Measurements from ENCODE around the gene GRID1. TPM values are rescaled to one million over a fixed set of nuclear protein-coding genes. Genes with fewer than 3 reads are reported as not detected.

GRID1 gene
- polyA plus RNA-seq, 1 experiment: 0.49 TPM

DNA sequence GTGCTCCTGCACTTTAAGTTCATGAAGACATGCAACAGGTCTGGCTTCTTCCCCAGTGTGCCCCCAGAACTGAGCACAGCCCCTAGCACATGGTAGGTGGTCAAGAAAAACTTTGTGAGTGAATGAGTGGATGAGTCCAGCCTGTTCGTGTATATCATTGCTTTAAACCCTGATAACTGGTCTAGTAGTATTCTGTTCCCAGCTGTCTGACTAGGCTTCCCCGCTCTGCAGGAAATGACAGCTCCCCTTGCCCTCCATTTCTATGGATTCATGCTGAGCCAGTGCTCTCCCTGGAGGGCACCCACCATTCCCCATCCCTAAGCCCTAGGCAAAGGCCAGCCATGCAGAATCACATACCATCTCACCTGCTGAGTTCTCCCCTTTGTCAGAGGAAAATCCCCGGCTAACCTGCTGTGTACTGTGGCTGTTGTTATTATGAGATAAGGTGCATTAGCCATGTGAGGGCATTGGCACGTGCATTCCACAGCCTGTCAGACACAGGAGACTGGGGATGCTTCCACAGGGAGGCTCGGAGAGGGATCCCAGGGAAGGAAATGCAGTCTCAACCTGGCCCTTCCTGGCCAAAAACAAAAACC lies 698.9 kb downstream of the GRID1 start:
- DNase-seq (ENCODE audit: low read depth): no peak
- TF ChIP-seq, protein P1, sequence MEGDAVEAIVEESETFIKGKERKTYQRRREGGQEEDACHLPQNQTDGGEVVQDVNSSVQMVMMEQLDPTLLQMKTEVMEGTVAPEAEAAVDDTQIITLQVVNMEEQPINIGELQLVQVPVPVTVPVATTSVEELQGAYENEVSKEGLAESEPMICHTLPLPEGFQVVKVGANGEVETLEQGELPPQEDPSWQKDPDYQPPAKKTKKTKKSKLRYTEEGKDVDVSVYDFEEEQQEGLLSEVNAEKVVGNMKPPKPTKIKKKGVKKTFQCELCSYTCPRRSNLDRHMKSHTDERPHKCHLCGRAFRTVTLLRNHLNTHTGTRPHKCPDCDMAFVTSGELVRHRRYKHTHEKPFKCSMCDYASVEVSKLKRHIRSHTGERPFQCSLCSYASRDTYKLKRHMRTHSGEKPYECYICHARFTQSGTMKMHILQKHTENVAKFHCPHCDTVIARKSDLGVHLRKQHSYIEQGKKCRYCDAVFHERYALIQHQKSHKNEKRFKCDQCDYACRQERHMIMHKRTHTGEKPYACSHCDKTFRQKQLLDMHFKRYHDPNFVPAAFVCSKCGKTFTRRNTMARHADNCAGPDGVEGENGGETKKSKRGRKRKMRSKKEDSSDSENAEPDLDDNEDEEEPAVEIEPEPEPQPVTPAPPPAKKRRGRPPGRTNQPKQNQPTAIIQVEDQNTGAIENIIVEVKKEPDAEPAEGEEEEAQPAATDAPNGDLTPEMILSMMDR (IDR thresholded peaks at IDR 0.05; ENCODE audit: insufficient read depth, low read depth, low read length): no peak
- POLR2A ChIA-PET: no interaction called here
- H3K27me3 ChIP-seq (ENCODE audit: control insufficient read depth, insufficient read depth, low read length): no peaks in the 10 kb centered on the region
- no peaks in the 10 kb centered on the region for H3K36me3 ChIP-seq (ENCODE audit: control insufficient read depth, insufficient read depth, low read length)
- H3K4me3 ChIP-seq (ENCODE audit: low read depth, low read length): no peak overlapping the region
- CTCF ChIA-PET: interaction anchor here (0.6 kb wide), 1 partner anchor 510 kb away, joined by 3 read pairs; no protein-coding TSS in a partner anchor

DNA sequence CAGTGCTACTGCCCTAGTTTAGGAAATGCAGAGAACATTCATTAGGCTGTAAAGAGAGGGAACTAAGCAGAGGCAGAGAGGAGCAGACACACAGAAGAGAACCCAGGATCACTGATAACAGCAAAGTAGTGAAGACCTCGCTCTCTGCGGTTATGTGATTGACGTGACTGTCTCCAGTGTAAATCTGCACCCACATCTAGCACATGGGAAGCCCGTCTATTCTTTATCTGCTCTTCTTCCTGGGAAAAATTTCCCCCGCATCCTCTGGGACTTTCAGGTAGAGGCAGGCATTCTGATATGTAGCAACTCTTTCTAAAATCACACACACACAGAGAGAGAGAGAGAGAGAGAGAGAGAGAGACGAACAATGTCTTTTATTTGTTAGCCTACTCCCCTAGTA lies 699.6 kb downstream of the GRID1 start:
- Histone ChIP-seq H3K27me3 (ENCODE audit: control insufficient read depth, insufficient read depth, low read length) (no peaks in the 10 kb centered on the region), H3K36me3 (ENCODE audit: control insufficient read depth, insufficient read depth, low read length) (no peaks in the 10 kb centered on the region), H3K4me3 (ENCODE audit: low read depth, low read length) (no peak overlapping the region)
- TF ChIP-seq, protein P1 (IDR thresholded peaks at IDR 0.05; ENCODE audit: insufficient read depth, low read depth, low read length): no peak
- CTCF ChIA-PET: no interaction called here
- no peak for DNase-seq (ENCODE audit: low read depth)
- POLR2A ChIA-PET: no interaction called here

DNA sequence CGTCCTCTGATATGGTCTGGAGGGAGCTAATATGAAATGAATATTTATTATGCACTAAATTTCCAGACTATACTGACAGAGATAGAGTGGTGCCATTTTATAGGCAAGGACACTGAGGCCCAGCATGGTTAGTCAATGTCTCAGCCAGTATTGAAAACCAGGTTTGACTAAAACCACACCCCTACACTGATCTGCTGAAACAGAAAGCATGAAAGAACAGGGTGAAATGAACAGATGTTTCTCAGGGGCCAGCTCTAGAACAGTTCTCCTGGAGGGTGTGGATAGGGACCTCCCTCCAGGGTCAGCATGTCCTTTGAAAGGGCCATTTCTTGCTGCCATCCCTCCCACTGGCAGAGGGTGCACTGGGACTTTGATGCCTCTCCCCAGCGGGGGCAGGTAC lies 700.5 kb downstream of the GRID1 start:
- no peak for DNase-seq (ENCODE audit: low read depth)
- Histone ChIP-seq H3K27me3 (ENCODE audit: control insufficient read depth, insufficient read depth, low read length) (no peaks in the 10 kb centered on the region), H3K36me3 (ENCODE audit: control insufficient read depth, insufficient read depth, low read length) (no peaks in the 10 kb centered on the region), H3K4me3 (ENCODE audit: low read depth, low read length) (no peak overlapping the region)
- TF ChIP-seq, protein P1 (IDR thresholded peaks at IDR 0.05; ENCODE audit: insufficient read depth, low read depth, low read length): no peak
- CTCF ChIA-PET: no interaction called here
- POLR2A ChIA-PET: no interaction called here

DNA sequence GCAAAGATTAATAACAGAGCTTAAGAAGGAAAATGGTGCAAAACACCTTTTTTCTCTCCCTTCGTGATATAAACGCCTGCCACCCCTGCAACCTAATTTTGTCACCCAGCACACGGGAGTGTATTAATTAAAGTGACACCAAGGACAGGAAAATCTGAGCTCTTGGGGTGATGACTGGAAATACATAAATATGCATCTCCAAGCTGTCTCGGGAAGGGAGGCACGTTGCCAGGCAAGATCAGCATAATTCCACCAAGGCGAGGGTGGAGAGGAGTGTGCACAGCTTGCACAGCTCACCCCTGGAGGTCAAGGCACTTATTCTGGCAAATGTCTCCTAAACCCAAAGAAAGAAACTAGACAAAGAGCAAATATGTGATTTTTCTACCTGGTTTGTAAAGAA lies 700.9 kb downstream of the GRID1 start:
- Histone ChIP-seq H3K27me3 (ENCODE audit: control insufficient read depth, insufficient read depth, low read length) (no peaks in the 10 kb centered on the region), H3K4me3 (ENCODE audit: low read depth, low read length) (no peak overlapping the region), H3K36me3 (ENCODE audit: control insufficient read depth, insufficient read depth, low read length) (no peaks in the 10 kb centered on the region)
- TF ChIP-seq, protein P1 (IDR thresholded peaks at IDR 0.05; ENCODE audit: insufficient read depth, low read depth, low read length): no peak
- ChIA-PET POLR2A (no interaction called here), CTCF (no interaction called here)
- no peak for DNase-seq (ENCODE audit: low read depth)

DNA sequence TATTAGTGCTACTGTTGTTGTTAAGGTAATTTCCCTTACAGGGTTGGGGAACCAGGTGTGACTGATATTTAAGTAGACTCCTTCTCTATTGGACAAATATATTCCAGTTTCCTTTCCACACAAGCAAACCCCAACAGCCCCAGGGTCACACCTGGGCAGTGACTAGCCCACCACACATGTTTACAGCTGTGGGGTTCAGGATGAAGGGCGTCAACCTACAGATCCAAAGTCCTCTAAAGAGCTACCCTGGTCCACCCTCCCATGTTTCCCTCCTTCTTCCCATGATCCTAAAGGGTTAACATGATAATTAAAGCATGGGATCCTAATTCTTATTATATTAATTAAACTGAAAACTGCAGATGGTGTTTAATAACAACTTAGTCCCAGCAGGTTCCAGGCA lies 701.5 kb downstream of the GRID1 start:
- ChIA-PET CTCF (no interaction called here), POLR2A (no interaction called here)
- H3K36me3 ChIP-seq (ENCODE audit: control insufficient read depth, insufficient read depth, low read length): no peaks in the 10 kb centered on the region
- H3K27me3 ChIP-seq (ENCODE audit: control insufficient read depth, insufficient read depth, low read length): no peaks in the 10 kb centered on the region
- H3K4me3 ChIP-seq (ENCODE audit: low read depth, low read length): no peak overlapping the region
- no peak for DNase-seq (ENCODE audit: low read depth)
- TF ChIP-seq, protein P1 (IDR thresholded peaks at IDR 0.05; ENCODE audit: insufficient read depth, low read depth, low read length): no peak
